Neural progenitor cell (in vitro differentiated cells): ENCODE results near the gene COMMD3. TPM values are rescaled to one million over a fixed set of nuclear protein-coding genes. Genes with fewer than 3 reads are reported as not detected.

Experiments
- DNase-seq: peaks from one replicate; pipeline ENCODE4 v3.0.0-alpha.2; 2016; ENCODE audit warnings: low spot score
- H2AFZ ChIP-seq: fragments of 200-600 bp; sonication (generic); replicated peaks from 2 replicates; pipeline ENCODE4 v1.6.1; 2016; ENCODE audit warnings: antibody characterized with exemption
- H3F3A ChIP-seq: fragments of 200-600 bp; sonication (generic); 2 replicates; pipeline ENCODE4 v1.6.1; 2016; ENCODE audit warnings: antibody characterized with exemption, low read depth
- H3K27ac ChIP-seq: fragments of 200-600 bp; sonication (generic); 2 replicates; pipeline ENCODE4 v1.5.1; 2016; ENCODE audit warnings: mild to moderate bottlenecking
- H3K27me3 ChIP-seq: fragments of 200-600 bp; sonication (generic); 2 replicates; pipeline ENCODE4 v1.6.1; 2016; ENCODE audit warnings: mild to moderate bottlenecking, moderate library complexity
- H3K36me3 ChIP-seq: fragments of 200-600 bp; sonication (generic); 2 replicates; pipeline ENCODE4 v1.5.1; 2016
- H3K4me1 ChIP-seq: fragments of 200-600 bp; sonication (generic); 2 replicates; pipeline ENCODE4 v1.6.1; 2016; ENCODE audit warnings: mixed run types
- H3K4me2 ChIP-seq: fragments of 200-600 bp; sonication (generic); 2 replicates; pipeline ENCODE4 v1.6.1; 2016
- H3K4me3 ChIP-seq: fragments of 200-600 bp; sonication (generic); 2 replicates; pipeline ENCODE4 v1.5.1; 2016
- H3K79me2 ChIP-seq: fragments of 200-600 bp; sonication (generic); 2 replicates; pipeline ENCODE4 v1.6.1; 2016; ENCODE audit warnings: low read depth
- H3K9ac ChIP-seq: fragments of 200-600 bp; sonication (generic); 2 replicates; pipeline ENCODE4 v1.6.1; 2016
- H3K9me3 ChIP-seq: fragments of 200-600 bp; sonication (generic); 2 replicates; pipeline ENCODE4 v1.5.1; 2016; ENCODE audit warnings: low read depth
- H4K20me1 ChIP-seq: fragments of 200-600 bp; sonication (generic); 2 replicates; pipeline ENCODE4 v1.6.1; 2016; ENCODE audit warnings: low read depth
- H3K27ac Mint-ChIP-seq: 3 replicates; pipeline ENCODE4 v1.8.0; 2021; ENCODE audit warnings: mixed read lengths
- H3K27me3 Mint-ChIP-seq: 2 replicates; pipeline ENCODE4 v1.8.0; 2022; ENCODE audit warnings: low read depth, mild to moderate bottlenecking, inconsistent platforms, moderate library complexity, mixed read lengths; ENCODE audit not compliant: insufficient read depth
- H3K36me3 Mint-ChIP-seq: 3 replicates; pipeline ENCODE4 v1.8.0; 2021; ENCODE audit warnings: mixed read lengths
- H3K4me1 Mint-ChIP-seq: 3 replicates; pipeline ENCODE4 v1.8.0; 2021; ENCODE audit warnings: mixed read lengths
- H3K4me3 Mint-ChIP-seq: 3 replicates; pipeline ENCODE4 v1.8.0; 2021; ENCODE audit warnings: mild to moderate bottlenecking, moderate library complexity, mixed read lengths
- H3K9me3 Mint-ChIP-seq: 3 replicates; pipeline ENCODE4 v1.8.0; 2020; ENCODE audit warnings: mixed read lengths
- CTCF ChIP-seq: fragments of 200-600 bp; sonication (generic); IDR thresholded peaks from 2 replicates; pipeline ENCODE4 v1.5.1; 2017; ENCODE audit warnings: antibody characterized with exemption, mild to moderate bottlenecking
- EZH2 ChIP-seq: fragments of 200-600 bp; sonication (generic); IDR thresholded peaks from 2 replicates; pipeline ENCODE4 v1.6.1; 2017; ENCODE audit warnings: antibody characterized with exemption, mild to moderate bottlenecking, moderate library complexity
- EZH2phosphoT487 ChIP-seq: fragments of 200-600 bp; sonication (generic); IDR thresholded peaks from 2 replicates; pipeline ENCODE4 v1.6.1; 2017; ENCODE audit warnings: antibody characterized with exemption
- total RNA-seq: library from RNA; depleted of rRNA; stranded (reverse); fragments of >200 nt; gene quantifications from 2 replicates; pipeline ENCODE4 v1.2.3, GENCODE V29; 2015; ENCODE audit warnings: low replicate concordance

COMMD3 gene
- total RNA-seq, 1 donor from 2014 or later: 16.3 TPM

- H2AFZ ChIP-seq: peak within 1 kb of the TSS; percentile 74
- H3K9ac ChIP-seq: peak within 1 kb of the TSS; percentile 31
Measured at GRCh38 chr10:22320591-22321155, 4.5 kb downstream of the COMMD3 start, which contains the start of gene BMI1. Gene BMI1 (plus strand): TSS chr10:22321099. CDS start chr10:22326450, 5,351 bp downstream.

GRCh38 chr10:22321156-22321923 is 5.2 kb downstream of the COMMD3 start:
- Histone ChIP-seq H2AFZ (peak overlapping the region; percentile 74), H3K9ac (no peak overlapping the region), H3K9me3 (no peaks in the 10 kb centered on the region), H3K27me3 (peaks cover 77% of the 10 kb centered on the region), H3K36me3 (no peaks in the 10 kb centered on the region), H3K27ac (no peak overlapping the region), H3K4me1 (peaks cover 24% of the 10 kb centered on the region), H3K4me3 (peak overlapping the region; percentile 81), H3K4me2 (peak overlapping the region; percentile 74), H3K79me2 (peaks cover 32% of the 10 kb centered on the region), H4K20me1 (peaks cover 66% of the 10 kb centered on the region), H3F3A (peaks cover 63% of the 10 kb centered on the region)
- Mint-ChIP-seq H3K4me3 (peak overlapping the region; percentile 90), H3K4me1 (peaks cover 57% of the 10 kb centered on the region), H3K27ac (no peak overlapping the region), H3K27me3 (peaks cover 42% of the 10 kb centered on the region), H3K36me3 (peaks cover 5% of the 10 kb centered on the region), H3K9me3 (peaks cover 6% of the 10 kb centered on the region)
- DNase-seq: peak; percentile 94
- TF ChIP-seq EZH2phosphoT487 (no peak), EZH2 (no peak), CTCF (no peak)

More at GRCh38 chr10:22320591-22321155, 4.5 kb downstream of the COMMD3 start, which contains the start of gene BMI1:
- H3K36me3 ChIP-seq: no peaks in the 10 kb centered on the region
- H3K4me1 Mint-ChIP-seq: peaks cover 52% of the 10 kb centered on the region
- DNase-seq: peak; percentile 90
- peaks cover 60% of the 10 kb centered on the region for H3F3A ChIP-seq
- peaks cover 5% of the 10 kb centered on the region for H3K36me3 Mint-ChIP-seq
- H3K4me3 ChIP-seq: peak within 1 kb of the TSS; percentile 81
- H3K4me2 ChIP-seq: peak within 1 kb of the TSS; percentile 88
- peaks cover 73% of the 10 kb centered on the region for H3K27me3 ChIP-seq
- H3K4me1 ChIP-seq: peaks cover 25% of the 10 kb centered on the region
- peaks cover 6% of the 10 kb centered on the region for H3K9me3 Mint-ChIP-seq
- H4K20me1 ChIP-seq: peaks cover 61% of the 10 kb centered on the region
- H3K27ac ChIP-seq: no peak within 1 kb of the TSS
- peak within 1 kb of the TSS; percentile 94 for H3K27ac Mint-ChIP-seq
- peaks cover 32% of the 10 kb centered on the region for H3K79me2 ChIP-seq
- TF ChIP-seq EZH2: no peak
- TF ChIP-seq CTCF: no peak
- no peak for TF ChIP-seq EZH2phosphoT487
- peaks cover 42% of the 10 kb centered on the region for H3K27me3 Mint-ChIP-seq
- H3K4me3 Mint-ChIP-seq: peak within 1 kb of the TSS; percentile 98
- no peaks in the 10 kb centered on the region for H3K9me3 ChIP-seq

GRCh38 chr10:22321924-22322640 is 5.9 kb downstream of the COMMD3 start:
- peaks cover 42% of the 10 kb centered on the region for H3K27me3 Mint-ChIP-seq
- Histone ChIP-seq H3K4me1 (peaks cover 22% of the 10 kb centered on the region), H3K9ac (peak overlapping the region; percentile 31), H3K27ac (no peak overlapping the region), H3K4me2 (peak overlapping the region; percentile 88), H3K36me3 (no peaks in the 10 kb centered on the region), H3K4me3 (peak overlapping the region; percentile 73), H3K27me3 (peaks cover 83% of the 10 kb centered on the region), H3K79me2 (peaks cover 32% of the 10 kb centered on the region), H4K20me1 (peaks cover 72% of the 10 kb centered on the region), H3F3A (peaks cover 58% of the 10 kb centered on the region), H3K9me3 (no peaks in the 10 kb centered on the region), H2AFZ (no peak overlapping the region)
- peaks cover 58% of the 10 kb centered on the region for H3K4me1 Mint-ChIP-seq
- H3K9me3 Mint-ChIP-seq: peaks cover 6% of the 10 kb centered on the region
- peaks cover 5% of the 10 kb centered on the region for H3K36me3 Mint-ChIP-seq
- peak; percentile 70 for DNase-seq
- peak overlapping the region; percentile 94 for H3K27ac Mint-ChIP-seq
- no peak for TF ChIP-seq CTCF
- TF ChIP-seq EZH2phosphoT487: peak; percentile 100
- TF ChIP-seq EZH2: peak; percentile 100
- peak overlapping the region; percentile 98 for H3K4me3 Mint-ChIP-seq
